ENCODE measurements around the gene MIOS.

MIOS gene

DNA sequence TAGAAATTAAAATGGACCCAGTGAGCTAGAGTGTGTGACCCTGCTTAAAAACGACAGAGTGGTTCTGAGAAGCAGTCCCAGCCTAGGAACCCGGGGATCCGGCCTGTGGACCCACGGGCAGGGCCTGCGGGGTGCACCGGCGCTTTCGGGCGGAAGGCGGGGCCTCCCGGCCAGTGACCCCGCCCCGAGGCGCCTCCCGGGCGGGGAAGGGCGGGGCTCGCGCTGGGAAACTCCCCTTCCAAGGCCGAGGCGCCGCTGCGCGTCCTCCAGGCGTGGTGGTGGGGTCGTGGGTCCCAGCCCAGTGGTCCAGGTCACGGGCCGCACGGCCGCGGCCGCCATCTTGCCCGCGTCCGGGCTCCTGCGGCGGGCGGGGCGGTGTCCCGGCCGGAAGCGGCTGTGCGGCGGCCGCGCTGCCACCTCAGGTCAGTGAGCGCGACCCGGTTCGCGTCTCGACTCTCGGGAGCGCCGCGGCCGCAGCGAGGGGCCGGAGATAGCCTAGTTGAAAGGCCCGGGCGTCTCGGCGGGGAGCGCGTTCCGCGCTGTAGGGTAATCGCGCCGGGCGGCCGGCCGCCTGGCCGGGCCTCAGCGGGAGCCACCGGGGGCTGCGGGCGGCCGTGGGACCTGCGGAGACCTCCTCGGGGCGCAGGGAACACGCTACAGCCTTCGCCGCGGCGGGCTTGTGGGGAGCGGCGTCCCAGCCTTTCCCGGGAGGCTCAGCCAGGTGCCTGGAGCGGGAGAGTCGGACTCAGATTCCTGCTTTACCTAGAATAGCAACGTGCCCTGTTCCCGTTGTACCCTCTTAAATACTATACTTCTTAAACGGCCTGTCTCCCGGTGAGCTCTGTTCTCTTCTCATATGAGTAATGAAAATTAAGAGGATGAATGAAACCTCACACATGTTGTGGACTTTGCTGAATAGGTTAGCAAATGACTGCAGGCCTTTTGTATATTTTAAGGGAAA is at the start of gene MIOS:
Gene MIOS, plus strand, starts transcription at position 234 of the 961 bp plus-strand sequence. CDS start 5,592 bp downstream, outside the sequence.
- DNase-seq (ENCODE audit: extremely low read depth, insufficient read length): peak; percentile 92
- Histone ChIP-seq H3K36me3 (ENCODE audit: control insufficient read depth, insufficient read depth, low read length) (no peaks in the 10 kb centered on the region), H3K27me3 (replicated peaks; ENCODE audit: control insufficient read depth, insufficient read depth, low read length) (no peaks in the 10 kb centered on the region), H3K4me3 (replicated peaks; ENCODE audit: low read depth, low read length) (peak within 1 kb of the TSS; percentile 89)
- TF ChIP-seq, protein P1, sequence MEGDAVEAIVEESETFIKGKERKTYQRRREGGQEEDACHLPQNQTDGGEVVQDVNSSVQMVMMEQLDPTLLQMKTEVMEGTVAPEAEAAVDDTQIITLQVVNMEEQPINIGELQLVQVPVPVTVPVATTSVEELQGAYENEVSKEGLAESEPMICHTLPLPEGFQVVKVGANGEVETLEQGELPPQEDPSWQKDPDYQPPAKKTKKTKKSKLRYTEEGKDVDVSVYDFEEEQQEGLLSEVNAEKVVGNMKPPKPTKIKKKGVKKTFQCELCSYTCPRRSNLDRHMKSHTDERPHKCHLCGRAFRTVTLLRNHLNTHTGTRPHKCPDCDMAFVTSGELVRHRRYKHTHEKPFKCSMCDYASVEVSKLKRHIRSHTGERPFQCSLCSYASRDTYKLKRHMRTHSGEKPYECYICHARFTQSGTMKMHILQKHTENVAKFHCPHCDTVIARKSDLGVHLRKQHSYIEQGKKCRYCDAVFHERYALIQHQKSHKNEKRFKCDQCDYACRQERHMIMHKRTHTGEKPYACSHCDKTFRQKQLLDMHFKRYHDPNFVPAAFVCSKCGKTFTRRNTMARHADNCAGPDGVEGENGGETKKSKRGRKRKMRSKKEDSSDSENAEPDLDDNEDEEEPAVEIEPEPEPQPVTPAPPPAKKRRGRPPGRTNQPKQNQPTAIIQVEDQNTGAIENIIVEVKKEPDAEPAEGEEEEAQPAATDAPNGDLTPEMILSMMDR (IDR thresholded peaks at IDR 0.05; ENCODE audit: insufficient read depth, low read length, poor library complexity, severe bottlenecking): no peak

DNA sequence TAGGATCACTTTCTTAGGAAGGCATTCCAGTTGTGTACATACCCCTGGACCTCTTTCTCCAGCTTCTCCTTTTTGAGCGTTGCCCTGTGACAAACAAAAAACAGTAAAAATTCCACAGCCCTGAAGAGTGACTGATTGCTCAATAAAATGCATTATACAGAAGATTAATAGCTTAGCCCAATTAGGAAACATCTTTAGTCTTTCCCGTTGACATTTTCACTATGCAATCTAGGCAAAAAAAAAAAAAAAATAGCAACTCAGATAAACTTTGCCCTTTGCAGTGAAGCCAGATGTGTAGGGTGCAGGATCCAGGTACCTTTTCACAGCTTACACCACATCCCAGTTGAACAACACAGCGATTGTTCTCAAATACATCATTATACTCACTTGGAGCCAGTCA is 48.9 kb upstream of the MIOS start:
- Histone ChIP-seq H3K4me3 (replicated peaks; ENCODE audit: low read depth, low read length) (no peak overlapping the region), H3K36me3 (ENCODE audit: control insufficient read depth, insufficient read depth, low read length) (no peaks in the 10 kb centered on the region), H3K27me3 (replicated peaks; ENCODE audit: control insufficient read depth, insufficient read depth, low read length) (no peaks in the 10 kb centered on the region)
- no peak for DNase-seq (ENCODE audit: extremely low read depth, insufficient read length)
- TF ChIP-seq, protein P1 (IDR thresholded peaks at IDR 0.05; ENCODE audit: insufficient read depth, low read length, poor library complexity, severe bottlenecking): no peak

DNA sequence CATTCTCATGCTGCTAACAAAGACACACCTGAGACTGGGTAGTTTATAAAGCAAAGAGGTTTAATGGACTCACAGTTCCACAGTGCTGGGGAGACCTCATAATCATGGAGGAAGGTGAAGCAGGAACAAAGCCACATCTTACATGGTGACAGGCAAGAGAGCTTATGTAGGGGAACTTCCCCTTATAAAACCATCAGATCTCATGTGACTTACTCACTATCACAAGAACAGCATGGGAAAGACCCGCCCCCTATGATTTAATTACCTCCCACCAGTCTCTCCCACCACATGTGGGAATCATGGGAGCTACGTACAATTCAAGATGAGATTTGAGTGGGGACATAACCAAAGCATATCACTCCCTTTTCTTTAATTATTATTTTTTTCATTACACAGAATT is 47.6 kb upstream of the MIOS start:
- Histone ChIP-seq H3K4me3 (replicated peaks; ENCODE audit: low read depth, low read length) (no peak overlapping the region), H3K27me3 (replicated peaks; ENCODE audit: control insufficient read depth, insufficient read depth, low read length) (no peaks in the 10 kb centered on the region), H3K36me3 (ENCODE audit: control insufficient read depth, insufficient read depth, low read length) (no peaks in the 10 kb centered on the region)
- no peak for DNase-seq (ENCODE audit: extremely low read depth, insufficient read length)
- TF ChIP-seq, protein P1 (IDR thresholded peaks at IDR 0.05; ENCODE audit: insufficient read depth, low read length, poor library complexity, severe bottlenecking): no peak

DNA sequence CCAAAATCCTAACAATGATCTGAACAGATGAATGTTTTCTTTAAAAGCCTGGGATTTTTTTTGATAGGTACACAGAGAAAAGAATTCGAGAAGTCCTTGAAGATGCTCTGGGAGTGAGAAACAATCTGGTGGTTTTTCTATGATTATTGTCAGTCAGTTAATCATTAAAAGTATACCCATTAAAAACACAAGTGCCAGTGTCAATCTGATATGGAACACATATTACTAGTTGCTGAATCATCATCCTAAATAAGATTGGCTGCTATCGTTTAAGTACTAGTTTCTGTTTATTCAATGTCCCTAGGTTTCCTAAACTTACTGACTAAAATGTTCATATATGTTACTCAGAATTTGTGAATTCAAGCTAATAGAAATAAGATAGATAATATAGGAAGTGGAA is 47.2 kb upstream of the MIOS start:
- Histone ChIP-seq H3K36me3 (ENCODE audit: control insufficient read depth, insufficient read depth, low read length) (no peaks in the 10 kb centered on the region), H3K27me3 (replicated peaks; ENCODE audit: control insufficient read depth, insufficient read depth, low read length) (no peaks in the 10 kb centered on the region), H3K4me3 (replicated peaks; ENCODE audit: low read depth, low read length) (no peak overlapping the region)
- DNase-seq (ENCODE audit: extremely low read depth, insufficient read length): no peak
- TF ChIP-seq, protein P1 (IDR thresholded peaks at IDR 0.05; ENCODE audit: insufficient read depth, low read length, poor library complexity, severe bottlenecking): no peak

DNA sequence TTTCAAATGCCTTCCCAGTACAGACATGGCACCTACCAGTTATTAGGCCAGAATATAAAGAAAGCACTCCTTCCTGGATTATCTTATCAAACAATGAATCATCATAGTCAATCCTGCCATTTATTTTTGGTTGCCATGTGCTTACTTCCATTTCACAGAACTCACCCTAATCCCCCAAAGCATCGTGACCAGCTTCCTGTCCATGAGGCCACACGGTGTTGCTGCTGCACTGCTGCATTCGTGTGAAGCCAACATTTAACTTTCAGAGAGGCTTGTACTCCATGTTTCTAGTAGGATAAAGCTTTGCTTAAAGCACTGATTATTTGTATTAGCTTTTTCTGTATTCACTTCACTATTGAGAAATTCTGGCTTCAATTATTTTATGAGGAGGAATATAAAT is 45.4 kb upstream of the MIOS start:
- no peak for DNase-seq (ENCODE audit: extremely low read depth, insufficient read length)

More for the DNA sequence above, 45.4 kb upstream of the MIOS start:
- no peak overlapping the region for H3K4me3 ChIP-seq (replicated peaks; ENCODE audit: low read depth, low read length)
- H3K36me3 ChIP-seq (ENCODE audit: control insufficient read depth, insufficient read depth, low read length): no peaks in the 10 kb centered on the region
- TF ChIP-seq, protein P1 (IDR thresholded peaks at IDR 0.05; ENCODE audit: insufficient read depth, low read length, poor library complexity, severe bottlenecking): peak; percentile 2
- H3K27me3 ChIP-seq (replicated peaks; ENCODE audit: control insufficient read depth, insufficient read depth, low read length): no peaks in the 10 kb centered on the region

Measured in GM06990 (cell line).